CD4-positive, alpha-beta T cell treated with Interleukin-15 for 4 hours (primary cell): Measurements from ENCODE around the gene TLR6.
"Not testable (repeated sequence)": the region's sequence is repeated elsewhere in the genome, so short reads cannot be mapped to it uniquely, and the experiment has no call there.

ENCODE experiments used
- DNase-seq: peaks from one replicate; pipeline ENCODE4 v3.0.0-alpha.2; 2020; ENCODE audit warnings: low spot score

TLR6 gene

DNA sequence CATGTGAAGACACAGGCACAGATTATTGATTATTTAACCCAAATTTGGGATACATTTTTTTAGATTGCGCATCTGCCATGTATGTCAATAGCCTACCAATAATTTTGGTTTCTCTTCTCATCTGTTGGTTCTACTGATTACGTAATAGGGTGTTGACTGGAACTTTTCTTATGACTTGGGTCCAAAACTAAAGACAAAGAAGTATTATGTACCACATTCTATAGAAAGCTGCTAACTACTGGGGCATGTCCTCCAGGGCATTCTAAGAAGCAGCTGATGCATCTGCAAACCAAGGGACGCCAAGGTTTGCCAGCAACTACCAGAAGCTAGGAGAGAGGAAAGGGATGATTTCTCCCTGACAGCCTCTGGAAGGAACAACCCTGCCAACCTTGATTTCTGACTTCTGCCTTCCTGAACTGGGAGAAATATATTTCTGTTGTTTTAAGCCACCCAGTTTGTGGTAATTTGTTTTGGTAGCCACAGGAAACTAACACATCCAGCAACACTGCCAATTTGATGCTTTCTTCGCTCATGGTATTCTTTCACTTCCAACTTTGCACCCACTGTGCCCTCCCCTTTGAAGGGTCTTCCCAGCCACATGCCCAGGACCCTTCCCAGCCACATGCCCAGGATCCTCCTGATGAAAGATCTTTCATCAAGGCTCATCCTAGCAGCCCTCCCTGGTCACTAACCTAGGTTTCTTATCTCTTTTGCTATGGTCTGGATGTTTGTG, 36.1 kb downstream of the TLR6 start:
- DNase-seq = no peak

DNA sequence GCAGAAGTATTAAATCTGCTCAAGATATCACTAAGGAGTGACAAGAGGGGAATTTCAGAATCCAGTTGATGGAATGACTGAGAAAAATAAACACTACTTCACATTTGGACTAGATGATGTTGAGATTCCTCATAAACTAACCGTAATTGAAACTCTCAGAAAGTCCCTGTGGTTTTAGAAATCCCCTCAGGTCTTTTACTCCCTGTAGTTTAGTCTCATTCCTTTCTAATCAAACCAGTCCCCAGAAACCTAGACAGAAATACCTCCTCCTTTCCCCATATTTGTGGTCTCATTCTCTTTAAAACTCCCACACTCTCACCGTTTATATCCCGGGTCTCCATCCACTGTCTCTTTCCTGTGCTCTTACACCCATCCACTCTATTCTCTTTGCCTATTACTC, 37.0 kb downstream of the TLR6 start:
- DNase-seq = no peak

DNA sequence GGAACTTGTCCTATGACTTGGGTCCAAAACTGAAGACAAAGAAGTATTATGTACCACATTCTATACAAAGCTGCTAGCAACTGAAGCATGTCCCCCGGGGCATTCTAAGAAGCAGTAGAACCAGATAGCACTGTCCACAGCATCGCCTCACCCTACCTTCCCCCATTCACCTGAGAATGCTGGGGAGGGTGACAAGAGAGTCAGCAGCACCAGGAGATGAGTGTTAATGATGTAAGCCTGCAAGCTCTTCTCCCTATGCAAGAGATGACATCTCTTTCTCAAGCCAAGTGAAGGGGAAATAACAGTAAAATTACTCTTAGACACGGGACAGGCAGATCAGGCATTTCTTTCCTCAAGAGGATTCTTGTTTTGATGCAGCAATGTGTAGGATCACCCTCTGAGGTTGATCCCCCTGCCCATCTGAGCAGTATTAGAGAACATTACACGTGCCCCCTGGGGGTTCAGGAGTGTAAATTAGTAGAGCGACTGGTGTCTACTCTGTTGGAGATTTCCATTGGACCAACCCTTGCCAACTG, 38.1 kb downstream of the TLR6 start:
- no peak for DNase-seq

DNA sequence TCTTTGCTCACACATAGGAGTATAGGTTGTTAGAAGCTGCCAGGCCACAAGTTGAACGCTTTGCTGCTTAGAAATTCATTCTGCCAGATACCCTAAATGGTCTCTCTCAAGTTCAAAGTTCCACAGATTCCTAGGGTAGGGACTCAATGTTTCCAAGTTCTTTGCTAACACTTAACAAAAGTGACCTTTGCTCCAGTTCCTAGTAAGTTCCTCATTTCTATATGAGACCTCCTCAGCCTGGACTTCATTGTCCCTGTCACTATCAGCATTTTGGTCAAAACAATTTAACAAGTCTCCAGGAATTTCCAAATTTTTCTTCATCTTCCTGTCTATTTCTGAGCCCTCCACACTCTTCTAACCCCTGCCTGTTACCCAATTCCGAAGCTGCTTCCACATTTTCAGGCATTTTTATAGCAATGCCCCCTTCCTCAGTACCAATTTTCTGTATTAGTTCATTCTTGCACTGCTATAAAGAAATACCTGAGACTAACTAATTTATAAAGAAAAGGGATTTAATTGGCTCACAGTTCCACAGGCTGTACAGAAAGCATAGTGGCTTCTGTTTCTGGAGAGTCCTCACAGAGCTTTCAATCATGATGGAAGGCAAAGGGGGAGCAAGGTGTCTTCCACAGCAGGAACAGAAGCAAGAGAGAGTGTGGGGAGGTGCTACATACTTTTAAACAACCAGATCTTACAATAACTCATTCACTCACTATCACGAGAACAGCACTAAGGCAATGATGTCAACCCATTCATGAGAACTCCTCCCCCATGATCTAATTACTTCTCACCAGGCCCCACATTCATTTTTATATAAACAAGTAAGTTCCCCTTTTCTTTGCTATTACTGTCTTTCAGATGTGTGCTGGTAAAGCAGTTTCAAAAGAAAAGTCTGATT, 40.5 kb downstream of the TLR6 start:
- DNase-seq = no peak

DNA sequence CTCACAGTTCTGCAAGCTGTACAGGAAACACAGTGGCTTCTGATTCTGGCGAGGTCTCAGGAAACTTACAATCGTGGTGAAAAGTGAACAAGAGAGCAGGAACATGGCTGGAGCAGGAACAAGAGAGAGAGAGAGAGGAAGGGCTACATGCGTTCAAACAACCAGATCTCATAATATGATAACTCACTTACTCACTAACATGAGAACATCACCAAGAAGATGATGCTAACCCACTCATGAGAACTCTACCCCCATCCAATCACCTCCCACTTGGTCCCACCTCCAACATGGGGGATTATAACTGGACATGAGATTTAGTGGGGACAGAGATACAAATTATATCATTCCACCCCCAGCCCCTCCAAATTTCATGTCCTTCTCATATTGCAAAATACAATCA, 42.2 kb downstream of the TLR6 start:
- DNase-seq = no peak

GRCh38 chr4:38811297-38811696, 45.3 kb downstream of the TLR6 start:
- no peak for DNase-seq

DNA sequence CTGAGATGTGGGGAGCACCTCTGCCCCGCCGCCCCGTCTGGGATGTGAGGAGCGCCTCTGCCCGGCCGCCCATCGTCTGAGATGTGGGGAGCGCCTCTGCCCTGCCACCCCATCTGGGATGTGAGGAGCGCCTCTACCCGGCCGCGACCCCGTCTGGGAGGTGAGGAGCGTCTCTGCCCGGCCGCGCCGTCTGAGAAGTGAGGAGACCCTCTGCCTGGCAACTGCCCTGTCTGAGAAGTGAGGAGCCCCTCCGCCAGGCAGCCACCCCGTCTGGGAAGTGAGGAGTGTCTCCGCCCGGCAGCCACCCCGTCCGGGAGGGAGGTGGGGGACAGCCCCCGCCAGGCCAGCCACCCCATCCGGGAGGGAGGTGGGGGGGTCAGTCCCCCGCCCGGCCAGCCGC, 49.2 kb downstream of the TLR6 start:
- not testable (repeated sequence) for DNase-seq

GRCh38 chr4:38806251-38806650, 50.4 kb downstream of the TLR6 start:
- not testable (repeated sequence) for DNase-seq

DNA sequence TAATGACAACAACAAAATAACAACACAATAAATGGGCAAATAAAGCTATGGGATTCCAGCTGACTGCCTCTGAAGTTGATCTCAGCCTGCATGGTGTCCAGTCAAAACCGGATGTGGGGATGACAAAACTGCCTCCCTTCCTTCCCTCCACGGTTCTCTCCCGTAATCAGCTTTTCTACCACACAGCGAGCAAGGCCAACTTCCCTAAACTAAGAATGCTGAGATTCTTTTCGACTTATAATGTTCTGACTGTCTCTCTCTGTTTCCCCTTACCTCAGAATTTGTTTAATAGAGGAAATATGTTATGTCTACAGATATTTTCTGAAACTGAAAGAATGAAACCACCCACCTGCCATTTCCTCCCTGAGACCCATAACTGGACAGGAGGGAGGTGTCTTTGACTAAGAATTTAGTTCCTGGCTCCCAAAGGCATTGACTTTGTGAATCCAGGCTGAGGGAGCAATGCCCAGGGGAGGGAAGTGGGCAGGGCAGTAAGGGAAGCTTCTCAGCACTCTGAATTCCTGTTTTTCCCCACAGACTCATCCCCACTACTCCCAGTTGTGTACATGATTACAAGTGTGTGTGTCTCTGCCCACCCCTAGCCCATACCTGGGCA, 51.0 kb downstream of the TLR6 start:
- peak; percentile 21 for DNase-seq

DNA sequence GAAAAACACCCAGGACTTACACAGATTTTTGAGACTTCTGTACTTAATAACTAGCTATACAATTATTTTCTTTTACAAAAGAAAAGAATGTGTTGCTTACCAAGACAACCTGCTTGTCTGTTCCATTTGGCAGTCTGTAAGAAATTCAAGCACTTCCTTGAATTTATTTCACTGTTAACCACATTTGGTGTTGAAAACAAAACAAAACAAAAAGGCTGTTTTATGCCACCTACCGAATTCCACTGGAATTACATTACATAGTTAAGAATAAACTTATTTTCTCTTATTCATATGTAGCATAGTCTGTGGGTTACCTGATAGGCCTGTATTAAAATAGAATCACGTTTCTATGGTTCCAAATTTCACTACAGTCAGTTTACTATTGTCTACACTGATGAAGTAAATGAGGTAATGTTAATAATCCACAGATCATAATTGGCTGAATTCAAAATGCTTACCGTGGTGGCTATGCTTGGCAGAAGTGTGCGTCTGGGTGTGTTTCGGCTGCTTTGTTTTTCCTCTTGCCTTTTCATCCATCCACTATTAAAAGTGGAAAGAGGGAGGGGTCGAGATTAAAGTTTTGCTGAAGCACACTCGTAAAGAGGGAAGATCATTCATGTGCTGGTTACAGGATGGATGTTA, 51.8 kb downstream of the TLR6 start, which contains the start of gene TLR1:
TLR1 (minus strand) TSS at position 138 of the 642 bp plus-strand sequence. CDS start 5,960 bp downstream, outside the sequence.
- DNase-seq = peak; percentile 78

- no peak for DNase-seq
Measured at GRCh38 chr4:38803833-38804653, 52.6 kb downstream of the TLR6 start.

DNA sequence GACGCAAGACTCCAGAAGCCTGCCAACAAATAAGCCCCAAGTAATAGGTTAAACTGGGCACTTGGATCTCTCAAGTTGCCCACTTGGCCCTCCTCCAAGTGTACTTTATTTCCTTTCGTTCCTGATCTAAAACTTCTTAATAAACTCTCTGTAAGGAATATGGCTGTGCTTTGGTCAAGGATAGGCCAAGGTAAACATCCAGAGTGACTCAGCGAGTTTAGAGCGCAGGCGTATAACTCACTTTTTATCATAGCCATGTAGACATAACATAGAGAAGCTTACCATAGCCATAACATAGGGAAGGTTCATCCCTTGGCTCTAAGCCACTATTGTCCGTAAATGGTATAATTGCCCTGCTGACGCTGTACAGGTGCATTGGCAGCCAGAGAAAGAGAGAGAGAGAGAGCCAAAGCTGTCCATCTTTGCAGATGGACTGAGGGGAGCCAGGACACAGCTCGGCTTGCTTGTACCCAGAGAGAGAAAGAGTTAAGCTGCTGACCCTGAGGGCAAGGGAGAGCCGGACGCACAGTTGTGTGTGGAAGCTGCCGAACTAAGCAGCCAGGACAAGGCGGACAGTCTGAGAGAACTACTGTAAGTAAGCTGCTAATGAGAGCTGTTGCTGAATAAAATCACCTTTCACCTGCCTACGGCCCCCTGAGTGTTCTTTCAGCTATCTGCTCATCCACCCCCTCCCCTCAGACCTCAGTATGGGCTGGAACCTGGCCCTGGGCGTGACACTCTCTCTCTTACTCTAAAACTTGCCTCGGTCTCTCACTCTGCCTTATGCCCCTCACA, 53.9 kb downstream of the TLR6 start:
- DNase-seq = no peak

GRCh38 chr4:38800961-38801450, 55.6 kb downstream of the TLR6 start:
- DNase-seq = no peak

- DNase-seq = no peak
Measured at GRCh38 chr4:38800366-38800765, 56.3 kb downstream of the TLR6 start.

DNA sequence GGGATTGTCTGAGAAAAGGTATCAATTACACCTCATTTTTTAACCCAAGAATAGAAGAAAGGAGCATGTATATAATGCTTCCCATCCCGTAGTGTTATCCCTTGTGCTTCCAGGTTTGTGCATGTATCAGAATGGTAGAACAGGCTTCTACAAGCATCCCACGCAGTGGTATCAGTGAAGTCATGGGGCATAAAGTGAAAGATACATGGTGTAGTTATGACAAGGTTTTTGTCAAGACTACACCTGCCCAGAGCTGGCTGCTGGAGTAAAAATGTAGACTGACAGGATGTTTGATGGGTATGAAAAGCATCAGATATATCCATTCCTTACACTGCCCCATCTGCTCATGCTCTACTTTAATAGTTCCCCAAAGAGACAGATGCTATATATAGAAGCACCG, 61.5 kb downstream of the TLR6 start:
- DNase-seq = no peak

DNA sequence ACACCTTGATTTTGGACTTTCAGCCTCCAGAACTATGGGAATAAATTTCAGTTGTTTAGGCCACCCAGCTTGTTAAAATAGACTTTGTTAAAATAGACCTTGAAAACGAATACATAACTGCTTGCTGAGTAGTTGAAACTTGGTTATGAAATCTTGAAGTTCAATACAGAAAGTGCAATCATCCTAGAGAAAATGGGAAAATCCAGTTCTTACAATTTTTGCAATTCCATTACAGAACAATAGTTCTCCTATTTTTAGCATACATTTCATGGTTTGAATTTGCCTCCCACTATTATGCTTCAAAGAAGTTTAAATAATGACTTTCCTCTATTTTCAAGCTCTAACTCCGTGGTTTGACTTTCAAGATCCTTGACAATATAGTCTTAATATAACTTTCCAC, 62.6 kb downstream of the TLR6 start:
- DNase-seq = no peak

DNA sequence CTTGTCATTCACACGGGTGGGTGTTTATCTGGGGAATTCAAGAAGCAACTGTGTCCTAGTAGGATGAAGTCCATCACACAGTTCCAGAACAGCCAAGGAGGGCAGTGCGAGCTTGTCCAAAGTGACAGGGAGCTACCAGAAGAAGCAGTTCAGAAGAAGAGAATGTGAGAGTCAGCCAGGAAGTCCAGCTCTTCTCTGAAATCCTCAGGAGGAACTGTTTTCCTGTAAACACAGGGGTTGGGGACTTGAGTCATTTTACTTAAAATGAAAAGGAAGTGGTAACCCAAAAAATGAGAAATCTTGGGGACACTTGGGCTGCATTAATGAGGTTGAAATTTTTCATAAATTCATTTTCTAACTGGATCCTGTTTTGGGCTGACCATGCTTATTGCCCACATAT, 65.6 kb downstream of the TLR6 start:
- DNase-seq = no peak

DNA sequence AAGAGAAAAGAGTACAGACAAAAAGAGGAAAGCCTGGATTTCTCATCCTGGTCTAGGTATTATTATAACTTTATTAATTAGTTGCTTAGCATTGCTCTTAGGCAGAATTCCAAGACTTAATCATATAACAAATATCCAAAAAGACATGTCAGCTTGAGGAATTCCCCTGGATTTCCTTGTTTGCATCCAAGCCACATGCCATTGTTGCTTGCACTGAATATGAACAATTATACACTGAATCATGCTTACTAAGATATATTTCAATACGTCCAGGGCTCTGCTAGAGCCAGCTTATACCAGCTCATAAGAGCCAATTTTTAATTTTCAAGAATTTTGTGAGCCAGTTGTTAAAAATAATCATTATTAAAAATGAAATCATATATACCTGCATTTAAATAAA, 68.3 kb downstream of the TLR6 start:
- DNase-seq = no peak

GRCh38 chr4:38787693-38788092, 68.9 kb downstream of the TLR6 start:
- no peak for DNase-seq

GRCh38 chr4:38785901-38786402, 70.7 kb downstream of the TLR6 start:
- DNase-seq = no peak
